ENCODE data around the gene IL23A. TPM values are rescaled to one million over a fixed set of nuclear protein-coding genes. Genes with fewer than 3 reads are reported as not detected.

IL23A gene
- total and polyA plus RNA-seq, 2 experiments from 2014 or later: 2.5 to 8.0 TPM

- DNase-seq (ENCODE audit: low spot score): no peak
- no peaks in the 10 kb centered on the region for H3K9me2 ChIP-seq (ENCODE audit: insufficient read depth)
- no peaks in the 10 kb centered on the region for H3K27me3 ChIP-seq (ENCODE audit: insufficient read depth)
- no peaks in the 10 kb centered on the region for H4K20me1 ChIP-seq (replicated peaks; ENCODE audit: insufficient read depth)
- H3K79me2 ChIP-seq (replicated peaks; ENCODE audit: insufficient read depth): peaks cover 14% of the 10 kb centered on the region
- peak overlapping the region; percentile 78 for H3K4me2 ChIP-seq
- H3K4me1 ChIP-seq (ENCODE audit: insufficient read depth): peaks cover 8% of the 10 kb centered on the region
- Mint-ChIP-seq H3K27me3 (ENCODE audit: insufficient read depth, low read depth, poor library complexity) (peaks cover 5% of the 10 kb centered on the region), H3K27ac (peak overlapping the region; percentile 90), H3K9me3 (no peaks in the 10 kb centered on the region), H3K36me3 (ENCODE audit: low read depth) (peaks cover 21% of the 10 kb centered on the region), H3K4me3 (peak overlapping the region; percentile 94), H3K4me1 (peaks cover 11% of the 10 kb centered on the region)
- H2AFZ ChIP-seq: no peak overlapping the region
- H3K36me3 ChIP-seq (ENCODE audit: insufficient read depth): no peaks in the 10 kb centered on the region
- no peak for ATAC-seq
- peak overlapping the region; percentile 65 for H3K4me3 ChIP-seq
- no peak overlapping the region for H3K27ac ChIP-seq (ENCODE audit: low read depth)
- TF ChIP-seq ZNF114 (CRISPR knock-in tag; IDR thresholded peaks at IDR 0.05) (no peak), EZH2phosphoT487 (IDR thresholded peaks at IDR 0.05; ENCODE audit: unreplicated experiment) (no peak), STAT1 (IDR thresholded peaks at IDR 0.05; ENCODE audit: unreplicated experiment) (no peak), EZH2 (IDR thresholded peaks at IDR 0.05; ENCODE audit: low read depth, unreplicated experiment) (no peak), JUNB (IDR thresholded peaks at IDR 0.05; ENCODE audit: unreplicated experiment) (no peak), REST (IDR thresholded peaks at IDR 0.05; ENCODE audit: unreplicated experiment) (no peak), ZNF462 (CRISPR knock-in tag; IDR thresholded peaks at IDR 0.05) (no peak), ZNF331 (CRISPR knock-in tag; IDR thresholded peaks at IDR 0.05; ENCODE audit: low read depth) (no peak), ETS1 (IDR thresholded peaks at IDR 0.05) (no peak), POLR2AphosphoS5 (IDR thresholded peaks at IDR 0.05; ENCODE audit: low read depth) (no peak), NANOG (IDR thresholded peaks at IDR 0.05; ENCODE audit: borderline replicate concordance) (no peak), CTCF (conservative IDR thresholded peaks at IDR 0.05; ENCODE audit: low read depth in 2 of 2) (no peak)
- peaks cover 5% of the 10 kb centered on the region; the same call in 1 of the 2 replicates for H3F3A ChIP-seq (replicated peaks; ENCODE audit: low read depth)
These were observed 20.3 kb downstream of the IL23A start for GRCh38 chr12:56358836-56359532.
